Measurements from ENCODE around the gene PTGES3. TPM values are rescaled to one million over a fixed set of nuclear protein-coding genes. Genes with fewer than 3 reads are reported as not detected.

Gene PTGES3
- total RNA-seq, 6 experiments from 2014 or later: 70.0 to 184 (median 81.8) TPM

DNA sequence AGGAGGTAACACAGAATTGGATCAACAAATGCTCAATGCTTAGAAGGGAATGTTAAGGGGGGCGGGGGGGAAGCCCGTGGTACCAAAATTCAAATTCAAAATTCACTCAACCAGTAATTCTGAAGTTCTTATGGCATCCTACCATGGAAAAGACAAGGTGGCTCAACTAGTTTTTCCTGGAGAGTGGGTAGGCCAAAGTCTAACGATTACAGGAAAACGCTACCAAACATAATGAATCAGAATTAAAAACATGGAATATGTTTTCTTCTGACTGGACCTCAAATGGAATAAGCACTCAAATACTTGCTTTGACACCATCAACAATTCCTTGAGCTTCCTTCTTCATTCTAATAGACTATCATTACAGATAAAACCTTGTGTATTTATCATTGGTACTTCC is 34.7 kb upstream of the PTGES3 start:
- peaks cover 0 to 50% (median 20%) of the 10 kb centered on the region in 4 donors for H3K4me1 ChIP-seq
- peak overlapping the region; percentile 3 to 90 (median 83) for H3K4me3 ChIP-seq
- no peak for TF ChIP-seq POLR2A (IDR thresholded peaks at IDR 0.05)
- TF ChIP-seq, protein P1, sequence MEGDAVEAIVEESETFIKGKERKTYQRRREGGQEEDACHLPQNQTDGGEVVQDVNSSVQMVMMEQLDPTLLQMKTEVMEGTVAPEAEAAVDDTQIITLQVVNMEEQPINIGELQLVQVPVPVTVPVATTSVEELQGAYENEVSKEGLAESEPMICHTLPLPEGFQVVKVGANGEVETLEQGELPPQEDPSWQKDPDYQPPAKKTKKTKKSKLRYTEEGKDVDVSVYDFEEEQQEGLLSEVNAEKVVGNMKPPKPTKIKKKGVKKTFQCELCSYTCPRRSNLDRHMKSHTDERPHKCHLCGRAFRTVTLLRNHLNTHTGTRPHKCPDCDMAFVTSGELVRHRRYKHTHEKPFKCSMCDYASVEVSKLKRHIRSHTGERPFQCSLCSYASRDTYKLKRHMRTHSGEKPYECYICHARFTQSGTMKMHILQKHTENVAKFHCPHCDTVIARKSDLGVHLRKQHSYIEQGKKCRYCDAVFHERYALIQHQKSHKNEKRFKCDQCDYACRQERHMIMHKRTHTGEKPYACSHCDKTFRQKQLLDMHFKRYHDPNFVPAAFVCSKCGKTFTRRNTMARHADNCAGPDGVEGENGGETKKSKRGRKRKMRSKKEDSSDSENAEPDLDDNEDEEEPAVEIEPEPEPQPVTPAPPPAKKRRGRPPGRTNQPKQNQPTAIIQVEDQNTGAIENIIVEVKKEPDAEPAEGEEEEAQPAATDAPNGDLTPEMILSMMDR (IDR thresholded peaks at IDR 0.05): no peak
- H3K9me3 ChIP-seq: no peaks in the 10 kb centered on the region
- no peak for ATAC-seq
- no peaks in the 10 kb centered on the region for H3K27me3 ChIP-seq
- H3K27ac ChIP-seq: no peak overlapping the region
- DNase-seq: no peak
- WGBS (ENCODE audit: insufficient coverage, low coverage, low lambda C conversion rate, missing lambda C conversion rate): 52% methylated on average over 4 of the region's 4 CpGs
- H3K36me3 ChIP-seq: peaks cover 0 to 18% (median 9%) of the 10 kb centered on the region in 4 donors
- intact Hi-C loops (cut with DNase I): no loop called here

DNA sequence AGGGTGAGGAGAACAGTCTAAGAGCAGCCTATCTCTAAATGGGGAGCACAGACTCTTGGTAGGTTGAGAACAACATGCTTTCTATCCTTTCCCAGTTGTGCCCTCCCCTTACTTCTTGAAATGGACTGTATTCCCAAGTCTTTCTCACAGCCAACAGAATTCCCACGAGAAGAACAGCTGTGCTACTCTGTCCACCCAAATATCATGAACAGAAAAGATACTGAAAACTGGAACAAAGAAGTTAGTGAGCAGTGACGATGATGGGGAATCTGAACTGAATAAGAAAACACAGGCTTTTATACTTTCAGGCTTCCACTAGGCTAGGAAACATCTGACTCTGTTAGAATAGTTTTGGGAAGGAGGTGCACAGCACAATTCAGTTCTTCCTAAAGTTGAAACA is 33.6 kb upstream of the PTGES3 start:
- no peak overlapping the region for H3K4me3 ChIP-seq
- intact Hi-C loops (cut with DNase I): no loop called here
- no peak overlapping the region for H3K27ac ChIP-seq

DNA sequence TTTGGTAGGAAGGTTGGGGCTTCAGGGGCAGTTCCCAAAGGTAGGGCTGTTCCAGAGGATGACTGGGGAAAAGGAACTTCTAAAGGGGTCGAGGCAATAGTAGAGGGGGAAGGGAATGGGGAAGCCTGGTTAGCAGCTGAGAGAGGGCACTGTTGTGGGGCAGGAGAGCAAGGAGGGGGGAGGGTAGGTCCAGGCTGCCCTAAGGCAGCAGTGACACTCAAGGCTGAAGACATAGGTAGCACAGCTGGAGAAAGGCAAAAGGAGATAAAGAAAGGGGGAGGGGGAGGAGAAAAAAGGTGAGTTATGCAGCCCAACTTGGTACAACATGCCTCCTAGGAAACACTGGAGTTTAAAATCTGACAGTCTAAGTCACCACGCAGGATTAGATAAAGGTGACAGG is 33.1 kb upstream of the PTGES3 start:
- Histone ChIP-seq H3K4me3 (no peak overlapping the region), H3K9me3 (no peaks in the 10 kb centered on the region), H3K36me3 (peaks cover 0 to 18% (median 10%) of the 10 kb centered on the region in 4 donors), H3K4me1 (peaks cover 0 to 42% (median 17%) of the 10 kb centered on the region in 4 donors), H3K27me3 (no peaks in the 10 kb centered on the region), H3K27ac (no peak overlapping the region)
- intact Hi-C loops (cut with DNase I): no loop called here
- ATAC-seq: no peak
- 55% methylated on average over 2 of the region's 2 CpGs for whole genome bisulfite sequencing (ENCODE audit: insufficient coverage, low coverage, low lambda C conversion rate, missing lambda C conversion rate)
- peak in 1 of 3 donors; percentile 37 for DNase-seq
- TF ChIP-seq POLR2A (IDR thresholded peaks at IDR 0.05): no peak
- TF ChIP-seq, protein P1 (IDR thresholded peaks at IDR 0.05): no peak

More for the DNA sequence above, 33.6 kb upstream of the PTGES3 start:
- no peaks in the 10 kb centered on the region for H3K9me3 ChIP-seq
- ATAC-seq (no peak), DNase-seq (no peak)
- TF ChIP-seq, protein P1 (IDR thresholded peaks at IDR 0.05): no peak
- no peak for TF ChIP-seq POLR2A (IDR thresholded peaks at IDR 0.05)
- H3K27me3 ChIP-seq: no peaks in the 10 kb centered on the region
- peaks cover 0 to 47% (median 19%) of the 10 kb centered on the region in 4 donors for H3K4me1 ChIP-seq
- 35% methylated on average over 2 of the region's 2 CpGs for WGBS (ENCODE audit: insufficient coverage, low coverage, low lambda C conversion rate, missing lambda C conversion rate)
- peaks cover 0 to 18% (median 9%) of the 10 kb centered on the region in 4 donors for H3K36me3 ChIP-seq

DNA sequence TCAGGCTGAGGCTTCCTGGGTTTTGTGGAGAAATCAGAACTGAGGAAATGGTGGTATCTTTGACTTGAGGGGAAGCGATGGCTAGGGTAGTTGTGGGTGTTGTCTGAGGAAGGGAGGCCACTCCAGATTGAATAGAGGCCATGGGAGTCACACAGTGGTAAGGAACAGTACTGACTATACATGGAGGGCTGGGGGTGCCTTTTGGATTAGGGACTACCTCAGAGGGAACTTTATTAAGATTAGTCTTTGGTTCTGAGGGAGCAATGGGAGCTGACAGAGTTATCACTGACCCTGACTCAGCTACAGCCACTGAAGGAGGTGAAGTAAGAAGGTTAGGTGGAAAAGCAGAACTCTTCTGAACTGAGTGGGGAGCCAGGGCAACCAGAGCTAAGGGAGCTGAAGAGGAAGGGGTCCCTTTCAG is 32.7 kb upstream of the PTGES3 start:
- H3K27ac ChIP-seq: no peak overlapping the region
- peak in 1 of 3 donors; percentile 39 for DNase-seq
- peaks cover 0 to 18% (median 10%) of the 10 kb centered on the region in 4 donors for H3K36me3 ChIP-seq
- ATAC-seq: no peak
- H3K4me1 ChIP-seq: peaks cover 0 to 37% (median 17%) of the 10 kb centered on the region in 4 donors
- WGBS (ENCODE audit: insufficient coverage, low coverage, low lambda C conversion rate, missing lambda C conversion rate): 21% methylated on average over 1 of the region's 1 CpG
- no peak for TF ChIP-seq POLR2A (IDR thresholded peaks at IDR 0.05)
- TF ChIP-seq, protein P1 (IDR thresholded peaks at IDR 0.05): no peak
- no peaks in the 10 kb centered on the region for H3K9me3 ChIP-seq
- H3K27me3 ChIP-seq: no peaks in the 10 kb centered on the region
- H3K4me3 ChIP-seq: no peak overlapping the region
- intact Hi-C loops (cut with DNase I): no loop called here

DNA sequence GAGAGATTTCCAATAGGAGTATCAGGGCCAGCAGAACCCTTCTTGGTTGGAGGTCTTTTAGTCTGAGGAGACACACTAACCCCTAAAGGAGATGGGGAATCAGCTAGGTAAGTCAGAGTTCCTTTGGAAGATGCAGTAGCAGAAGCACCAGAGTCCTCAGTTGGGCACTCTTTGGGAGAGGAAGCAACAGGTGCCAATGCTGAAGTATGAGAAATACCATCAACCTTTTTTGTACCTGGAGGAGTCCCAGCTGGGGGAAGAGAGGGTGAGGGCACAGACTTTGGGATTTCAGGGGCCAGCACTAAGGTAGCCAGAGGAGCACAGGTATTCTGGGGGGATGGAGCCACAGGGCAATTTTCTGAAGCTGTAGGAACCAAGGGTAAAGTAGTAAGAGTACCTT is 31.0 kb upstream of the PTGES3 start:
- intact Hi-C loops (cut with DNase I): no loop called here
- H3K27me3 ChIP-seq: no peaks in the 10 kb centered on the region
- TF ChIP-seq, protein P1 (IDR thresholded peaks at IDR 0.05): no peak
- TF ChIP-seq POLR2A (IDR thresholded peaks at IDR 0.05): no peak
- H3K9me3 ChIP-seq: no peaks in the 10 kb centered on the region
- H3K4me3 ChIP-seq: no peak overlapping the region
- no peak overlapping the region for H3K27ac ChIP-seq
- peaks cover 0 to 33% (median 17%) of the 10 kb centered on the region in 4 donors for H3K4me1 ChIP-seq
- DNase-seq (peak in 1 of 3 donors; percentile 22), ATAC-seq (no peak)
- H3K36me3 ChIP-seq: peaks cover 3 to 32% (median 15%) of the 10 kb centered on the region in 4 donors
